ENCODE measurements around the gene IFTAP. TPM values are rescaled to one million over a fixed set of nuclear protein-coding genes. Genes with fewer than 3 reads are reported as not detected.

The IFTAP gene
- total RNA-seq, 1 donor from 2014 or later = 50.1 TPM

DNA sequence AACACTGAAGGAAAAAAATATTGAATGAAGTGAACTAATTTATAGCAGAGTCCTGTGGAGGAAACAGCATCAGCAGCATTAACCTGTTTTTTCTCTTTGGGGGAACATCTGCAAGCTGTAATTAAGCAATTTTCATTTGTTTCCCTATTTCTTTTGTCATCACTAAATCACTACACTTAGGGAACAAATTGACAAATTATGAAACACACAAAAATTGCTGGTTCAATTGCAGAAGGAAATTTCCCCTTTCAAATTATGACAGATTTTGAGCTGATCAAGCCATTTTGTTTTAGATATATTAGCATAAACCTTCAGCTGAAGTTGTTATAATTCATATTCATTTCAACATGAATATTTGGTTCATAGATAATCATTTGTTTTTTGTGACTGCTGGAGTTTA, 25.9 kb downstream of the IFTAP start:
- H3K9me3 ChIP-seq (replicated peaks) = no peaks in the 10 kb centered on the region
- no peaks in the 10 kb centered on the region for H3K36me3 ChIP-seq
- DNase-seq = no peak
- H3K27me3 ChIP-seq (ENCODE audit: low read depth) = no peaks in the 10 kb centered on the region
- H3K4me3 ChIP-seq = no peak overlapping the region
- TF ChIP-seq, protein P1, sequence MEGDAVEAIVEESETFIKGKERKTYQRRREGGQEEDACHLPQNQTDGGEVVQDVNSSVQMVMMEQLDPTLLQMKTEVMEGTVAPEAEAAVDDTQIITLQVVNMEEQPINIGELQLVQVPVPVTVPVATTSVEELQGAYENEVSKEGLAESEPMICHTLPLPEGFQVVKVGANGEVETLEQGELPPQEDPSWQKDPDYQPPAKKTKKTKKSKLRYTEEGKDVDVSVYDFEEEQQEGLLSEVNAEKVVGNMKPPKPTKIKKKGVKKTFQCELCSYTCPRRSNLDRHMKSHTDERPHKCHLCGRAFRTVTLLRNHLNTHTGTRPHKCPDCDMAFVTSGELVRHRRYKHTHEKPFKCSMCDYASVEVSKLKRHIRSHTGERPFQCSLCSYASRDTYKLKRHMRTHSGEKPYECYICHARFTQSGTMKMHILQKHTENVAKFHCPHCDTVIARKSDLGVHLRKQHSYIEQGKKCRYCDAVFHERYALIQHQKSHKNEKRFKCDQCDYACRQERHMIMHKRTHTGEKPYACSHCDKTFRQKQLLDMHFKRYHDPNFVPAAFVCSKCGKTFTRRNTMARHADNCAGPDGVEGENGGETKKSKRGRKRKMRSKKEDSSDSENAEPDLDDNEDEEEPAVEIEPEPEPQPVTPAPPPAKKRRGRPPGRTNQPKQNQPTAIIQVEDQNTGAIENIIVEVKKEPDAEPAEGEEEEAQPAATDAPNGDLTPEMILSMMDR (IDR thresholded peaks at IDR 0.05; ENCODE audit: borderline replicate concordance) = no peak
- no peak overlapping the region for H3K27ac ChIP-seq (replicated peaks)
- peaks cover 19% of the 10 kb centered on the region for H3K4me1 ChIP-seq
- intact Hi-C loops (cut with micrococcal nuclease) = loop anchor here (5.0 kb wide), 1 partner anchor 52 kb away; no protein-coding TSS in a partner anchor

DNA sequence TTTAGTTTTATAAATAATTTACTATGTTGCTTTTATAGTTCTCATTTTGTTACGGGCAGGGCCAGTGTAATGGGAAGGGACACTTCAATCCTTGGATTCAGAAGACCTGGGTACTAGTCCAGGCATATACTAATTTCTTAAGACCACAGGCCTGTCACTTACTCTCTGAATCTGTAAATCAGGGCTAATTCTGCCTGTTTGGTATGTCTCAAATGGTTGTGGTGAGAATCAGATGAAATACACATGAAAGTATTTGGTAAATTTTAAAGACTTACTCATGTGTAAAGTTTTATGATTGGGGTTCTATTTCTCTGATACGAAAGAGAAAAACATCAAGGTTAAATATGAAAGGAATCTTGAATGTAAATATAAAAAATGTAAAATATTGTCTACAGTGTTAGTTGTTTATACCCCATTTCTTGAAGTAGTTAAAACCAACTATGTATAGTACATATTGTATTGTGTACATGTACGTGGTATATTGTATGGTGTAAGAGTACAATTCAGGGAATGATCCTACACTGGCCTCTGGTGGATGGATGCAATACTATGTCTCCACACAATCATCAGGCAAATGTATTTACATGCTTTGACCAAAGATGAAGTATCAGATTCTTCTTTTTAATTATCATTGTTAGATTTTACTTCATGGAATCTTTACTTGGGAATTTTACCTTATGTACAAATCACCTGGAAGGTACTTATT, 28.3 kb downstream of the IFTAP start:
- Histone ChIP-seq H3K9me3 (replicated peaks) (no peaks in the 10 kb centered on the region), H3K27me3 (ENCODE audit: low read depth) (no peaks in the 10 kb centered on the region), H3K4me1 (peaks cover 19% of the 10 kb centered on the region), H3K27ac (replicated peaks) (no peak overlapping the region), H3K4me3 (no peak overlapping the region), H3K36me3 (no peaks in the 10 kb centered on the region)
- no peak for DNase-seq
- intact Hi-C loops (cut with micrococcal nuclease) = loop anchor here (5.0 kb wide), 1 partner anchor 50 kb away; no protein-coding TSS in a partner anchor
- TF ChIP-seq, protein P1 (IDR thresholded peaks at IDR 0.05; ENCODE audit: borderline replicate concordance) = peak; percentile 66

DNA sequence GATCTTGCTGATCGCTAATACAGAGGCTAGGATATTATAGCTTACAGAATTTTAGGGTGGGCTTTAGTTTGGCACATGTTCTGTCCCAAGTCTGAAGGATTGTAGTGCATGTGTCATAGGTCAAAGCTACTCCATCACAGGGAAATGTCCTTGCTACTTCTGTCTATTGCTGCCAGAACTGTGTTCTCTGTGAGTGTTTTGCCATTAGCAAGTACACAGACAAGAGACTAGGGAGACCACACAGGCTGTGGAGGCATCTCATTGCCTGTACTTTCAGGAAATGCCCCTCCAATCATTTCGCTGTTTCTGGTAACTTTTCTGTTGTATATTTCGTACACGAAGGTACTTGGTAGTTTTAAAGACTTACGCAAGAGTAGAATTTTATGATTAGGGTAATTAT, 29.2 kb downstream of the IFTAP start:
- no peak for DNase-seq
- H3K27ac ChIP-seq (replicated peaks) = no peak overlapping the region
- H3K4me3 ChIP-seq = no peak overlapping the region
- no peaks in the 10 kb centered on the region for H3K27me3 ChIP-seq (ENCODE audit: low read depth)
- H3K4me1 ChIP-seq = peaks cover 17% of the 10 kb centered on the region
- TF ChIP-seq, protein P1 (IDR thresholded peaks at IDR 0.05; ENCODE audit: borderline replicate concordance) = no peak
- H3K36me3 ChIP-seq = no peaks in the 10 kb centered on the region
- intact Hi-C loops (cut with micrococcal nuclease) = loop anchor here (5.0 kb wide), 1 partner anchor 49 kb away; no protein-coding TSS in a partner anchor
- no peaks in the 10 kb centered on the region for H3K9me3 ChIP-seq (replicated peaks)

DNA sequence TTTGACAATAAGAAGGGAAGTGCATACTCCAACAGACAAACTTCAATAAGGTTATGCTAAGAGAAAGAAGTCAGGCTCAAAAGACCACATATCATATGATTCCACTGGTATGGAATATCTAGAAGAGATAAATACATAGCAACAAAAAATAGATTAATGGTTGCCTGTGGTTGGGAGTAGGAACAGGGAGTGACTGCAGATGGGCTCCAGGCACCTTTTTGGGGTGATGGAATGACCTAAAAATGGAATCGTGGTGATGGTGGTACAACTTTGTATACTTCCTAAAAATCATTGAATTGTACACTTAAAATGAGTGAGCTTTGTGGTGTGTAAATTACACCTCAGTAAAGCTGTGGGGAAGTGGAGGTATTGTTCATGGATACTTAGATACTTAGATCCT, 32.7 kb downstream of the IFTAP start:
- H3K4me1 ChIP-seq = peaks cover 8% of the 10 kb centered on the region
- DNase-seq = no peak
- intact Hi-C loops (cut with micrococcal nuclease) = no loop called here

DNA sequence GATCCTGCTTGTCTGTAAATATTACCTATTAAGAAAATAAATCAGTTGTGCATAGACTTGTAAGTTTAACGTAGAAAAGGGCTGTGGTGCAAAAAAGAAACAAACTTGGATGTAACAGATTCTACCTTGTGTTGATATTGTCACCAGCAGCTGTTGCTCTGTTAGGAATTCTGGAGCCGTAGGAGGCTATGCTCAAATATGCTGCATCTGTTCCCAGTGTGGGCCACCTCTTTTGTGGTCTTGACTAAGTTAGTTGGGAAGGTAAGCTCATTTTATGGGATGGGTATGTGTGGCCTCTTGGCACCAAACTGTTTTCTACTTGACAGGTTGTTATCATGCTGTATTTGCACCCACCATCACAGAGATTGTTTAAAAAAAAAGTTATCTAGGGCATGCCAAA, 33.2 kb downstream of the IFTAP start:
- DNase-seq = no peak
- TF ChIP-seq, protein P1 (IDR thresholded peaks at IDR 0.05; ENCODE audit: borderline replicate concordance) = no peak
- H3K4me3 ChIP-seq = no peak overlapping the region
- H3K27me3 ChIP-seq (ENCODE audit: low read depth) = no peaks in the 10 kb centered on the region
- peaks cover 8% of the 10 kb centered on the region for H3K4me1 ChIP-seq
- no peaks in the 10 kb centered on the region for H3K36me3 ChIP-seq
- H3K27ac ChIP-seq (replicated peaks) = no peak overlapping the region
- intact Hi-C loops (cut with micrococcal nuclease) = no loop called here
- H3K9me3 ChIP-seq (replicated peaks) = no peaks in the 10 kb centered on the region

More for the DNA sequence above, 32.7 kb downstream of the IFTAP start:
- no peaks in the 10 kb centered on the region for H3K27me3 ChIP-seq (ENCODE audit: low read depth)
- no peak overlapping the region for H3K4me3 ChIP-seq
- H3K36me3 ChIP-seq = no peaks in the 10 kb centered on the region
- H3K9me3 ChIP-seq (replicated peaks) = no peaks in the 10 kb centered on the region
- H3K27ac ChIP-seq (replicated peaks) = no peak overlapping the region
- TF ChIP-seq, protein P1 (IDR thresholded peaks at IDR 0.05; ENCODE audit: borderline replicate concordance) = no peak

Measured in left ventricle myocardium inferior (tissue), 1 donor.